ENCODE results near the gene SMIM17.
A peak's percentile ranks its signal among the peaks of the same experiment; 100 is the strongest.

SMIM17 gene

GRCh38 chr19:56642711-56643459, at the start of gene SMIM17:
Gene SMIM17 (plus strand): TSS chr19:56643159. CDS start chr19:56645668, 2,509 bp downstream.
- DNase-seq, result no peak

DNA sequence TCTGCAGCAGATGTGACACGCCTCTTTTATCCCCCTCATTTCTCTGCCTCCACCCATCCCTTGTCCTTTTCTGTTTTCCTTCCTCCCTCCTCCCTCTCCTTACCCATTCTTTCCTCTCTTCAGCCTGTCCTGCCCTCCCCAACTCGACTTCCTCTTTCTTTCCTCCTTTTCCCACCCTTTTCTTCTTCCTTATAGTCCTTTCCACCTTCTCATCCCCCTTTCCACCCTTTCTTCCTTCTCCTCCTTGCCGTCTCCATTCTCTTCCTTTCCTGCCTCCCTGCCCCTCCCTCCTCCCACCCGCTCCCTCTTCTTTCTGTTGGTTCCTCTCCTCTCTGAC, 48.5 kb upstream of the SMIM17 start:
- no peak for DNase-seq

GRCh38 chr19:56594783-56595547, 48.0 kb upstream of the SMIM17 start, which contains the start of gene ZNF71:
Gene ZNF71 (plus strand): TSS chr19:56595302. CDS start chr19:56601559, 6,257 bp downstream.
- DNase-seq, result peak; percentile 86

DNA sequence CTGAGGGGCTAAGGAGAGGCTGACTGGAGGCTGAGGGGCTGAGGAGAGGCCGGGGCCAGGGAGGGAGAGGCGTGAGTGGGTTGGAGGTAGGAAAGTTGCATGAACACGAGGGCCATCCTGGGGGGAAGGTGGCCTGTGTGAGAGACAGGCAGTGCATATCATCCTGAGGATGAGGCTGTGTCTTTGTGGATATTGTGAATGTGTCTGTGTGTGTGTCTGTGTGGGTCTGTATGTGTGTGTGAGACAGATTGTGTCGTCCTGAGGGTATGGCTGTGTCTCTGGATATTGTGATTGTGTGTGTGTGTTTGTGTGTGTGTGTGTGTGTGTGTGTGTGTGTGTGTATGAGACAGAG, 47.4 kb upstream of the SMIM17 start:
- no peak for DNase-seq

GRCh38 chr19:56596676-56597075, 46.3 kb upstream of the SMIM17 start:
- no peak for DNase-seq

DNA sequence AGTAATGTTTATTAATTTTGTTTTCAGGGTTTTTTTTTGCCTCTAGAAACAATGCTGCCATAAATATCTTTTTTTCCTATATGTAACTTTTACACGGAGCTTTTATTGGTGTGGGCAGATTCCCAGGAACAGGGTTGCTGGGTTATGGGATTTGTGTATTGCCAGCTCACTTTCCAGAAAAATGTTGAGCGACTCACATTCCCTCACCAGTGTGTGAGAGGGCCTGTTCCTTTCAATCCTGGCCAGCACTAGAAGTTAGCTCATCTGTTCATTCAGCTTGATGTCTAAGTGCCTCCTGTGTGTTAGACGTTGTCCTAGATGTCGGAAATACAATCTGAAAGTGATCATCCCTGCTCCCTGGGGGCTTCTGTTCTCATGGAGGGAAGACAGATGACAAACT, 45.3 kb upstream of the SMIM17 start:
- no peak for DNase-seq

DNA sequence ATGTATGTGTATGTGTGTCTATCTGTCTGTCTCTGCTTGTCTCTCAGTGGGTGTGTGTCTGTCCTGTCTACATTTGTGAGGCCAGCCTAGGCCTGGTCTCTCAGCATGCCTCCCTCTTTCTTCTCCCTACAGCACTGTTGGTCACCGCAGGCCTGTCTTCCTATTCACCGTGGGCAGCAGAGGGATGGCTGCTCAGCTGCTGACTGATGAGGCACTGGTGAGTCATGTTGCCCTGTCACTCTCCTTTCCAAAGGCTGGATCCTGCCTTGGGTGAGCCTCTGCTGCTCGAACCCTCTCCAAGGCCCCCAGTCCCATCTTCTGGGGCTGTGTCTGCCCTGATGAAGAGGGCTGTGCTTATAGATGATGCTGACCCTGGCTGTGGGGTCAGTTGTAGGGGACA, 41.6 kb upstream of the SMIM17 start:
- DNase-seq, result no peak

DNA sequence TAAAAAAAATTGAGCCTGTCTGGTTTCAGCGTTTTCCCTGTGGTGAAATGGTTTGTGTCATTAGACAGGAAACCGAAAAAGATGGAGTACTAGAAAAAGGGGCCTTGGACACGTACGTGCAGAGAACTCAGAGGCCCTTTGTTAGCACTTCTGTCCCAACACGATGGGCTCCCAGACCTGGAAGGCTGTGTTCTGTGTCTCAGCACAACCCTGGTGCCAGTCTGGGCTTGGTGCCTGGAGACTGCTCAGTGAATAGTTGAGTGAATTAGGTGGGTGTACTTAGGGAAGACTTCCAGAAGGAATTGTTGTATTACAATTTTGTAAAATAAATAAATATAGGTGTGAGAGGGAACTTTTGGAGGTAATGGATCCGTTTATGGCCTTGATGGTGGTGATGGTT, 39.1 kb upstream of the SMIM17 start:
- DNase-seq, result no peak

GRCh38 chr19:56608274-56608964, 34.5 kb upstream of the SMIM17 start:
- no peak for DNase-seq

GRCh38 chr19:56611288-56611687, 31.7 kb upstream of the SMIM17 start:
- DNase-seq, result no peak

DNA sequence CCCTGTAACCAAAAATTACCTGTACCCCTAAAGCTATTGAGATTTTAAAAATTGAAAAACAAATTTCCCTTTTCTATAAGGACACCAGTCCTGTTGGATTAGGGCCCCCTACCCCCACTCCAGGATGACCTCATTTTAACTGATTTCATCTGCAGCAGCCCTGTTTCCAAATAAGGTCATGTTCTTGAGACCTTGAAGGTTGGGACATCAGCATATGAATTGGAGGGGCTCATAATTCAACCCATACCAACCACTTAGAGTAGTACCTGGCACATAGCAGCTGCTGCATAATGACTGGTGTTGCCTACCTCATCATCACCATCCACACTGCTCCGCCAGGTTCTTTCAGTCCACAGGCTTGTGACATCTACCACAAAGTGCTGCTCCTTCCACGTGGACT, 30.2 kb upstream of the SMIM17 start:
- no peak for DNase-seq

DNA sequence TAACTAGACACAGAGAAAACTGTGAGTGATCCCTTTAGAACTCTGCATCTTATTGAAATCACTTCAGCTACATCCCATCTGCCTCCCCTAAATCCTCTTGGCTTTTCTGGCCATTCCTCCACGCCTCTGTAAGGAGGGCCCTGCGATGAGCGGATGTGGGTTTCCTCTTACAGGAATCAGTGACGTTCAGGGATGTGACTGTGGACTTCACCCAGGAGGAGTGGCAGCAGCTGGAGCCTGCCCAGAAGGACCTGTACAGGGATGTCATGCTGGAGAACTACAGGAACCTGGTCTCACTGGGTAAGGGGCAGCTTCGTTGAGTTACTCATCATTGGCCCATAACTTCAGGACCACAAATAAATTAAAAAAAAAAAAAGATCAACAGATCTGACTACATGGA, 29.3 kb upstream of the SMIM17 start:
- no peak for DNase-seq

DNA sequence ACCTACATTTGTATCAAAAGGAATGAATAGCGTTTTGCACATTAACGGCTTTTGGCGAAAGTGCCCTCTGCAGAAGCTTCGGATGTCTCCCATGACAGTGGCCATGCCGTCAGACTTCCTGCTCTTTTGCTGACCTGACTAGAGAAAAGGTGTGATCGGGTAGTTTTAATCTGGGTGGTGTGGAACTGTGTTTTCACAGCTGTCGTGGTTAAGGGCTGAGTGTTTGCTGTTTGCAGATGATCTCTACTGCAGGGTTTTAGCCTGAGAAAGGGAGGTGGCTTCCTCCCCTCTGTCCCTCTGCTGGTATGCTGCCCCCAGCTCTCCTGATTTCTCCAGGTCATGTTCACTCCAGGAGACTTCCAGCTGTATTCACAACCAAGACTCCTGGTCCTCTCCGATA, 25.4 kb upstream of the SMIM17 start:
- DNase-seq, result no peak

GRCh38 chr19:56619121-56619520, 23.8 kb upstream of the SMIM17 start:
- DNase-seq, result no peak

GRCh38 chr19:56622374-56622773, 20.6 kb upstream of the SMIM17 start:
- no peak for DNase-seq

- no peak for DNase-seq
Measured at GRCh38 chr19:56623006-56623405, 20.0 kb upstream of the SMIM17 start.

DNA sequence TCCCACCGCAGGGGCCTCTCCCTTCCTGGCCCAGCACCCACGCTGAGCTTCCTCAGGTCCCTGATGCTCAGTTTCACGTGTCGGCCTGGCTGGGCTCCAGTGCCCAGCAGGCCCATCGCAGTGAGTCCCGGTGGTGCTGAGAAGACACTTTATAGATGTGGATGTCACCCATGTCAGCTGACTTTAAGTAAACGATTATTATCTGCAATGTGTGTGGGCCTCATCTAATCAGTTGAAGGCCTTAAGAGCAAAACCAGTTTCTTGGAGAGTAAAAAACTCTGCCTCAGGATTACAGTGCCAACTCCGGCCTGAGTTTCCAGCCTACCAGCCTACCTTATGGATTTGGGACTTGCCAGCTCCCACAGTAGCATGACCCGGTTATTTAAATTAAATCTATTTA, 17.3 kb upstream of the SMIM17 start:
- no peak for DNase-seq

GRCh38 chr19:56633021-56633420, 9.9 kb upstream of the SMIM17 start:
- DNase-seq, result no peak

DNA sequence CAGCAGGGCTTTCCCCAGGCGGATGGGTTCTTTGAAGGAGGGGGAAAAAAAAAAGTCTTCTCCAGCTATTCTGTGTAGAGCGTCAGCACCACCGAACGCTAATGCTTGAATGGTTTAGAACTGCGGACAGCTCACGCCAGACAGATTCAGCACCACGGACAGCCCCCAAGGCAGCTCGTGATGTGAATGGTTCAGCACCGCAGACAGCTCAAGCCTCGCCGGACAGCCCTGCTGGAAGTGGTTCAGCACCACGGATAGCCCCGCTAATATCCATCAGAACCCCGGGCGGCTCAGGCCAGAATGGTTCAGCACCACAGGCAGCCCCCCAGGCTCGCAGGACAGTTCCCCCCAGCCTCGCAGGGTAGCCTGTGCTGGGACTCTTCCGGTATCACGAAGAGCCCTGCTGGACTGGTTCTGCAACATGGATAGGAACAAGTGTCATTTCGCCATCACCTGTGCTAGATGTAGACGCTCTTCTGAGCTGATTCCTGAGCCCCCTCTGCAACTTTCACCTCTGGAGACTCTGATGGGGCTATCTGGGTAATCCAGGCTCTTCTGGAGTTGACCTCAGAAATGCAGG, 4.9 kb upstream of the SMIM17 start:
- DNase-seq, result no peak

- DNase-seq, result no peak
Measured at GRCh38 chr19:56639217-56639616, 3.7 kb upstream of the SMIM17 start.

DNA sequence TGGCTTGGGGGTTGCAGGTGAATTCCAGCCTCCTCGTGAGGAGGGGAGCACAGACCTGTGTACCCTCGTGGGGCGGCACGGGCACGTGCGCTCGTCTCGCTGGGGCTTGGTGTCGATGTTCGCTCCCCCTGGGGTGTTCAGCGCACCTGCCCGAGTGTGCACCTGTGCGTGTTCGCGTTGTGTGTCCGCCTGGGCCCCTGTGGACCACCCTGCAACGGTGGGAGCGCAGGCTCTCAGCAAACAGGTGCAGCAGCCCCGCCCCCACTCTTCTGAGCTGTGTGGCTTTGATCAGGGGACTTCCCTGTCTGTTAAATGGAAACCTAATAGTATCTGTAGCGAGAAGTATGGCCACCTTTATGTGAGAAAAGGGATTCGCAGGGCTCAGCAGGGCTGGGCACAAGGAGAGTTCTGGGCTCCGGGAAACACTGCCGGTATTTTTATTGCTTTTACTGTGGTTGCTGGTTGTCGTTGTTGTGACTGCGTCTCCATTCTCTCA, 549 bp downstream of the SMIM17 start:
- no peak for DNase-seq

DNA sequence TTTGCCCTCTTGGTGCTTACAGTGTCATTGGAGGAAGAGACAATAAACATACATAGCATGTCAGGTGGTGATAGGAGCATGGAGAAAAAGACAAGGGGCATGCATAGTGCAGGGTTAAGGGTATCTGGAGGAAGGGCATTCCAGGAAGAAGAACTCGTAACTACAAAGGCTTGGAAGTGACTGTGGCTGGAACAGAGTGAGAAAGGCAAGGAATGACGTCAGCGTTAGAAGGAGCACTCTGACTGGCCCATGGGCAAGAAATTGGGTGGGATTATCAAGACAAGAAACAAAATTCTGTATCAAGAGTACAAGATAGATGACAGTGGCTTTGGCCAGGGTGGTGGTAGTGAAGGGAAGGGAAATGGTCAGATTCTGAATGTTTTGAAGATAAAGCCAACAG, 11.2 kb downstream of the SMIM17 start:
- no peak for DNase-seq

GRCh38 chr19:56660381-56661107, 17.6 kb downstream of the SMIM17 start:
- no peak for DNase-seq

Data from CD4-positive, alpha-beta T cell treated with Interleukin-4 for 4 hours (primary cell).